ENCODE measurements around the gene KPNB1.

Gene KPNB1

GRCh38 chr17:47697906-47698711 lies 48.4 kb downstream of the KPNB1 start:
- DNase-seq, result no peak

- DNase-seq, result peak; percentile 61
These were observed 49.2 kb downstream of the KPNB1 start for GRCh38 chr17:47698749-47699535.

DNA sequence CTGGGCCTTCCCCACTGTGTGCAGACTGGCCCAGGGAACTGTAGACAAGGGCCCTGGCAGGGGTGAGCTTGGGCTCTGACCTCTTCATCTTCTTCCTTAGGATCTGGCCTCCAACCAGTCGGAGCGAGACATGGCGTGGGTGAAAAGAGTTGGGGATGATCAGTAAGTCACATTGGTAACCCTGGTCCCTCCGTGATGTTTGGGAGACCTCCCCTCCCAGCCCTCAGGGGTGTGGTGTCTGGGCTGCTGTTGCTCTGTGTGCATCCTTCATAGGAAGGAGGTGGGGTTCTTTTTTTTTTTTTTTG lies 49.8 kb downstream of the KPNB1 start:
- no peak for DNase-seq

DNA sequence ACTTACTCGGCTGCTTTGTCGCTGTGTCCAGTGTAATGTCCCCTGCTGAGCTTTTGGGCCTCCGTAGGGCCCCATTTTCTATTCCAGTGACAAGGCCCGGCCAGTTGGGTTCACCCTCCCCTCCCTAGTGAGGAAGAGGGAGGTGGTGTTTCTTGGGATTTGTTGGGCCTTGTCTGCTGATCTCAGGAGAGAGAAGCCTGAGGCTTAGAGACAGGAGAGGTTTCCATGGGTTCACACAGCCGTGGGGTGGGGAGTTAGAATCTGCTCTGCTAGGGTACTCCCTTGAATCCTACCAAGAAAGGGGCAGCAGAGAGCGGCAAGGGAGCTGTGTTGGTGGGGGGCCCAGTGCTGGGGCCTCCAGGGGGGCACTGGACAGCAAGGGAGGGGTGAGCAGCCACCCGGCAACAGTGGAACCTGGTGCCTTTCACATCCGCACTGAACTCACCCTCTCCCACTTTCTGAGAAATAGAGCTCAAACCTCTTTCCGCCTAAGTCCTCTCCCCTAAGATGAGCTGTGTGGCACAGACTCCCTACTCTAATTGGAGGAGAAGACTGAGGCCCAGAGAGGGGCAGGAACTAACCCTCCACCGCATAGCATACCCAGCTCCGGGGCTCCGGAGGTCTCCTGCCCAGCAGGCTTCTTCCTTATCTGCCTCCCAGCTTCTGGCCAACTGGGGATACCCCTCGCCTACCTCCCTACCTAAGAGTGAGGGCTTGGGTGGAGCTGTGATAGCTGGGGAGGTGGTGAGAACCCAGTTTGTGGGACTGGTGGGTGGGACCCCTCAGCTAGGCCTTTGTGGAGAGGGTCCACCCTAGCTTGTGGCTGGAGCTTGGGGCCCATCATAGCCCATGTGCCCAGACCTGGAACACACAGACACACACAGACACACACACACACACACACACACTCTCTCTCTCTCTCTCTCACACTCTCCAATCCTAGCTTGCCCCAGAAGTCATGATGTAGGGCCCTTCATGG lies 51.0 kb downstream of the KPNB1 start:
- no peak for DNase-seq

- DNase-seq, result no peak
These were observed 51.9 kb downstream of the KPNB1 start for GRCh38 chr17:47701608-47702007.

- DNase-seq, result no peak
These were observed 52.8 kb downstream of the KPNB1 start for GRCh38 chr17:47702391-47702995.

- DNase-seq, result no peak
These were observed 53.5 kb downstream of the KPNB1 start for GRCh38 chr17:47703191-47703591.

GRCh38 chr17:47703671-47704070 lies 54.0 kb downstream of the KPNB1 start:
- no peak for DNase-seq

GRCh38 chr17:47704116-47704515 lies 54.4 kb downstream of the KPNB1 start:
- no peak for DNase-seq

DNA sequence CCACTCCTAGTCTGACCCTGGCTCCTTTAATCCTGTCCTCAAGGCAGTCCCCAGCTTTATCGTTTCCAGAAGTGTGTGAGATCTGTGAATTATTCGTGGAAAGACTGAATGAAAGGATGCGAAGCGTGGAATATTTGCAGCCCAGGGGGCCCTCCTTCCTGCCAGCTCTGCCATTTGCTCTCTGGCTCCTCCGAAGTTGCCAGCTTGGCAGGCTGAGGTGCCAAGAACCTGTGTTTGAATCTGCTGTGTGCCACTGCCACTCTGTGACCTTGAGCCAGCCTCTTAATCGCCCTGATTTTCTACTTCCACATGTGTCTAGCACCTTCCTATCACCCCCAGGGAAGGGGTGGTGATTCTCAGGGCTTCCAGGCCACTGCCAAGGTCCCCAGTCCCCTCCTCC lies 55.0 kb downstream of the KPNB1 start:
- no peak for DNase-seq

DNA sequence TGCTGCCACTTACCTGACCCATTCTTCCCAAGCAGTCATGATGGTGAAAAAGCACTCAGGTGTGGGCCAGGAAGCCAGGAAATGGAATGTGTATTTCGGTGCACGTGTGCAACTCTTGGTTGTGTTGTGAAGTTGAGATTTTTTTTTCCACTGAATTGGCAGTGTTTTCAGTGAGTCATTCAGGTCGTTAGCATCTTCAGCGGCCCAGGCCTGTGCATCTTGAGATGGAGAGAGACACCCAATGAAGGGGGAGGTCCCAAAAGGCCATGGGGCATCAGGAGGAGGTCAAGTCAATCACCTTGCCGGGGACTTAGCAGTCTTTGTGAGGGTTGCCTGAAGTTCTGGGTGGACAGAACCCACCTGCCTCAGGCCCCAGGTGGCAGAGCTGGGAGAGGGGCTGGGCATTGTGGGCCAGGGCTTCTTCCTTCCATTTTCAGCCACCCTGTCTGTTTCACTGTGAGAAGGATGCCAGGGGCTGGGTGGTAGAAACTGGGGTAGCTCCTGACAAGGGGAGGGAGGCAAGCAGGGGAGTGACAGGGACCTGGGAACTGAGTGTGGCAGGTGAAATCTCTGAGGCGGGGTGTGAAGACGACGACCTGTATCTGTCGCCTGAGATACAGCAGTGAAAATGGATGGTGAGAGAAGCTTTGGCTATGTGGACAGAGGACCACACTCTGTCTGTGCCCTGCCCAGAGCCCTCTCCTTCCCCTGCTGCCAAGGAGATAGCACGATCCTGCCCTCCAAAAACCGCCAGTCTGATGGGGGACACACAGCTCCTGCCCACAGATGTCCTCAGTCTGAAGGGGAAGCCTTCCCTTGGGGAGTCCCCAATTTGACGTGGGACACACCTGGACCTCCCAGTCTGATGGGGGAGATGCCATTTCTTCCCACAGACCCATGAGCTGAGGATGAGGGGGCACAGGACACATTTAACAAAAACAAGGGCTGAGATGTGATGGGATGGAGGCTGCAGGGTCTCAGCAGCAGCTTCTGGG lies 56.1 kb downstream of the KPNB1 start:
- DNase-seq, result no peak

GRCh38 chr17:47707056-47707804 lies 57.5 kb downstream of the KPNB1 start:
- DNase-seq, result no peak

- no peak for DNase-seq
These were observed 58.2 kb downstream of the KPNB1 start for GRCh38 chr17:47707884-47708283.

DNA sequence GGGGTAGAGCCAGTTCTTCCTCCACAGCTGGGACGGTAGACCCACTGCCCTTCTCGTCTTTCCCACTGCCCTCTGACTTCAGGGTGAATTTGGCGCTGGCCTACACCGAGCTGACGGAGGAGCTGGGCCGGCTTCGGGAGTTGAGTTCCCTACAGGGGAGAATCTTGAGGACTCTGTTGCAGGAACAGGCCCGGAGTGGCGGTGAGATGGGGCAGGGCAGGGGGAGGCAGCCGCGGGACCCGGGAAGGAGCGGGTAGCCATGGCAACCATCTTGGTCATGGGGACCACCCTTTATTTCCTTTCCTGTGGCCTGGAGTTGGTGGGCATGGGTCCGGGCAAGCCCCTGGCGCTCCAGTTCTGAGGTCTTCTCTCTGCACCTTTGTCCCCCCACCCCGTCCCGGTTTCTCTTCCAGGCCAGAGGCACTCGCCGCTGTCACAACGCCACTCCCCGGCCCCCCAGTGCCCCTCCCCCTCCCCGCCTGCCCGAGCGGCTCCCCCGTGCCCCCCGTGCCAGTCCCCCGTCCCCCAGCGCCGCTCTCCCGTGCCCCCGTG lies 58.7 kb downstream of the KPNB1 start:
- no peak for DNase-seq

DNA sequence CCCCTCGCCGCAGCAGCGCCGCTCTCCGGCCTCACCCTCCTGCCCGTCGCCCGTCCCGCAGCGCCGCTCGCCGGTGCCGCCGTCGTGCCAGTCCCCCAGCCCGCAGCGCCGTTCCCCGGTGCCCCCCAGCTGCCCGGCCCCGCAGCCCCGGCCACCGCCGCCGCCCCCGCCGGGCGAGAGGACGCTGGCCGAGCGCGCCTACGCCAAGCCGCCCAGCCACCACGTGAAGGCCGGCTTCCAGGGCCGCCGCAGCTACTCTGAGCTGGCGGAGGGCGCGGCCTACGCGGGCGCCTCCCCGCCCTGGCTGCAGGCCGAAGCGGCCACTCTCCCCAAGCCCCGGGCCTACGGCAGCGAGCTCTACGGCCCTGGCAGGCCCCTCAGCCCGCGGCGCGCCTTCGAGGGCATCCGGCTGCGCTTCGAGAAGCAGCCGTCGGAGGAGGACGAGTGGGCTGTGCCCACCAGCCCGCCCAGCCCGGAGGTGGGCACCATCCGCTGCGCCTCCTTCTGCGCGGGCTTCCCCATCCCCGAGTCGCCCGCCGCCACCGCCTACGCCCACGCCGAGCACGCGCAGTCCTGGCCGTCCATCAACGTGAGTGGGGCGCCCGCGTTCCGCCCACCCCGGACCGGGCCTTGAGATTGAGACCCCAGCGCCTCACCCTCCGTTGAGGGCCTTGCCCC lies 59.3 kb downstream of the KPNB1 start:
- DNase-seq, result no peak

DNA sequence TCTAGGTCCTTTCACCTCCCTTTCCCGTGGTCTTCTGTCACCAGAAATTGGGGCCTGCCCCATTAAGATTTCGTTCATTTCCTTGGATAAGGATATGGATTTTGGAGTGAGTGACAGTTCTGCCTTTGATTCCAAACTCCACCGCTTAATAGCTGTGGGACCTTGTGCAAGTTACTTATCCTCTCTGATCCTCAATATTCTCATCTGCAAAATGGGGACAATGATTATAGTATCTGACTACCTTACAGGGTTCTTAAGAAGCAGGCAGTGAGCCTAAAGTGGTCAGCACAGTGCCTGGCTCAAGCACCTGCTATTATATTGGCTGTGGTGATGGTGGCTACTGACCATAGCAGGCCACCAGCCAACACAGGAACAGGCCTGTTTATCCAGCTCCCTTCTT lies 59.9 kb downstream of the KPNB1 start:
- no peak for DNase-seq

GRCh38 chr17:47711366-47712099 lies 61.8 kb downstream of the KPNB1 start:
- no peak for DNase-seq

GRCh38 chr17:47712330-47713023 lies 62.8 kb downstream of the KPNB1 start:
- DNase-seq, result no peak
